BE2C (cell line): Measurements from ENCODE around the gene TYK2.

Experiments used
- DNase-seq: peaks from one replicate; pipeline ENCODE4 v3.0.0-alpha.2; 2020
- H3K27me3 ChIP-seq: fragments of 250-450 bp; sonication (Bioruptor Pico); 2 replicates; pipeline ENCODE4 v1.5.1; 2020; ENCODE audit warnings: mild to moderate bottlenecking
- H3K36me3 ChIP-seq: fragments of 250-450 bp; sonication (Bioruptor Pico); 2 replicates; pipeline ENCODE4 v1.5.1; 2020; ENCODE audit warnings: mild to moderate bottlenecking
- H3K4me1 ChIP-seq: fragments of 250-450 bp; sonication (Bioruptor Pico); 2 replicates; pipeline ENCODE4 v1.5.1; 2020
- H3K4me3 ChIP-seq: 2 replicates; pipeline ENCODE4 v1.5.1; 2011; ENCODE audit warnings: low read depth, low read length
- H3K9me3 ChIP-seq: fragments of 250-450 bp; sonication (Bioruptor Pico); 2 replicates; pipeline ENCODE4 v1.5.1; 2020
- CTCF ChIP-seq: IDR thresholded peaks from 2 replicates; pipeline ENCODE4 v1.5.1; 2012; ENCODE audit warnings: mild to moderate bottlenecking, low read depth, low read length

TYK2 gene

GRCh38 chr19:10317857-10318462 is 62.4 kb downstream of the TYK2 start:
- H3K4me1 ChIP-seq: peaks cover 10% of the 10 kb centered on the region
- no peaks in the 10 kb centered on the region for H3K27me3 ChIP-seq
- no peak overlapping the region for H3K4me3 ChIP-seq
- no peaks in the 10 kb centered on the region for H3K9me3 ChIP-seq
- DNase-seq: no peak
- H3K36me3 ChIP-seq: peaks cover 55% of the 10 kb centered on the region
- TF ChIP-seq CTCF: no peak

- no peak for TF ChIP-seq CTCF
- H3K9me3 ChIP-seq: no peaks in the 10 kb centered on the region
- no peak for DNase-seq
- peaks cover 48% of the 10 kb centered on the region for H3K36me3 ChIP-seq
- H3K27me3 ChIP-seq: no peaks in the 10 kb centered on the region
- H3K4me3 ChIP-seq: peak overlapping the region; percentile 83; the same call in 1 of the 2 replicates
- H3K4me1 ChIP-seq: peaks cover 8% of the 10 kb centered on the region
Measured at GRCh38 chr19:10317045-10317856, 63.1 kb downstream of the TYK2 start.

- TF ChIP-seq CTCF: no peak
- H3K4me3 ChIP-seq: peak overlapping the region; percentile 83
- peak; percentile 94 for DNase-seq
- peaks cover 8% of the 10 kb centered on the region for H3K4me1 ChIP-seq
- no peaks in the 10 kb centered on the region for H3K27me3 ChIP-seq
- peaks cover 40% of the 10 kb centered on the region for H3K36me3 ChIP-seq
- no peaks in the 10 kb centered on the region for H3K9me3 ChIP-seq
Measured at GRCh38 chr19:10316229-10317044, 63.9 kb downstream of the TYK2 start.

- no peaks in the 10 kb centered on the region for H3K9me3 ChIP-seq
- H3K4me3 ChIP-seq: peak within 1 kb of the TSS; percentile 83
- DNase-seq: peak; percentile 93
- no peaks in the 10 kb centered on the region for H3K27me3 ChIP-seq
- TF ChIP-seq CTCF: no peak
- peaks cover 31% of the 10 kb centered on the region for H3K36me3 ChIP-seq
- peaks cover 8% of the 10 kb centered on the region for H3K4me1 ChIP-seq
Measured at GRCh38 chr19:10315335-10316214, 64.8 kb downstream of the TYK2 start, which contains the start of gene FDX2. Gene FDX2 (minus strand): TSS chr19:10316015. CDS start chr19:10315996, 19 bp downstream.

GRCh38 chr19:10309423-10309822 is 70.9 kb downstream of the TYK2 start, which contains the start of gene ZGLP1:
Gene ZGLP1 (minus strand): TSS chr19:10309815.
- Histone ChIP-seq H3K4me3 (no peak within 1 kb of the TSS), H3K36me3 (no peaks in the 10 kb centered on the region; the same call in 1 of the 2 replicates), H3K27me3 (no peaks in the 10 kb centered on the region), H3K9me3 (no peaks in the 10 kb centered on the region), H3K4me1 (no peaks in the 10 kb centered on the region; the same call in 1 of the 2 replicates)
- DNase-seq: no peak
- TF ChIP-seq CTCF: no peak
